ENCODE data around the gene VPS13D.

GRCh38 chr1:12422488-12422887 is 192.7 kb downstream of the VPS13D start:
- TF ChIP-seq CTBP1 (IDR thresholded peaks at IDR 0.05; ENCODE audit: borderline replicate concordance) (no peak), FOXA1 (IDR thresholded peaks at IDR 0.05) (no peak), ARNT (IDR thresholded peaks at IDR 0.05) (no peak), SUZ12 (IDR thresholded peaks at IDR 0.05) (no peak), ELF4 (IDR thresholded peaks at IDR 0.05) (no peak), TARDBP (IDR thresholded peaks at IDR 0.05) (no peak), FOXK2 (IDR thresholded peaks at IDR 0.05) (no peak), BHLHE40 (IDR thresholded peaks at IDR 0.05; ENCODE audit: borderline replicate concordance) (no peak)
